Omental fat pad (tissue), 4 donors: ENCODE results near the gene SFR1. TPM values are rescaled to one million over a fixed set of nuclear protein-coding genes. Genes with fewer than 3 reads are reported as not detected.

ENCODE experiments used
- ATAC-seq: fragments of 150-250 bp; one replicate; pipeline ENCODE4 v1.9.1; 2016; ENCODE audit warnings: mild to moderate bottlenecking, moderate library complexity; ENCODE audit not compliant: low FRiP score
- DNase-seq: peaks from one replicate; pipeline ENCODE4 v3.0.0-alpha.2; 2019; ENCODE audit warnings: low spot score
- CTCF ChIP-seq, 3 donors: fragments of 450-650 bp; IDR thresholded peaks; one replicate each; pipeline ENCODE4 v1.5.1; 2016 to 2017; ENCODE audit warnings: antibody characterized with exemption in 3 of 3, mild to moderate bottlenecking in 3 of 3, moderate library complexity in 2 of 3
- total RNA-seq, 4 donors: library from RNA; depleted of rRNA; stranded (reverse); fragments of >200 nt; gene quantifications; one replicate each; pipeline ENCODE4 v1.1.0, GENCODE V29; 2016

SFR1 gene
- total RNA-seq, 4 donors from 2014 or later, result 4.7 to 8.2 (median 6.0) TPM

DNA sequence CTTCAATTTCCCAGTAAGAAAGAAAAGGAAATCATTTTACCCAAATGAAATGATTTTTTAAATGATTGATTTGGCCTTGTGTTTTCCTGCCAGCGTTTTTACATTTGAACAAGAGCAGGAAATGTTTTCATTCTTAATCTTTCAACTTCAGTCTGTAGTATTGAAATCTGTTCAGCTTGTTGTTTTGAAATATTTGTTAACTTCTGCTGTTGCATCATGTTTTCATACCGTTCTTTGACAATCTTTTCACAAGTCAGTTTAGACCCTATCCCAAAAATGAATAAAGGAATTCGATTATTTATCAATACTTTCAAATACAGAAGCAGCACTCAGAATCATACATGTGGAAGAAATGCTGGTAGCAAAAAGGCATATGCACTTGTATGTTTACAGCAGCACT is 8.1 kb downstream of the SFR1 start:
- ATAC-seq, result no peak
- DNase-seq, result no peak
- TF ChIP-seq CTCF (IDR thresholded peaks at IDR 0.05), result no peak

- TF ChIP-seq CTCF (IDR thresholded peaks at IDR 0.05), result no peak
- DNase-seq (no peak), ATAC-seq (no peak)
These were observed 16.2 kb downstream of the SFR1 start for GRCh38 chr10:104138131-104138530.

DNA sequence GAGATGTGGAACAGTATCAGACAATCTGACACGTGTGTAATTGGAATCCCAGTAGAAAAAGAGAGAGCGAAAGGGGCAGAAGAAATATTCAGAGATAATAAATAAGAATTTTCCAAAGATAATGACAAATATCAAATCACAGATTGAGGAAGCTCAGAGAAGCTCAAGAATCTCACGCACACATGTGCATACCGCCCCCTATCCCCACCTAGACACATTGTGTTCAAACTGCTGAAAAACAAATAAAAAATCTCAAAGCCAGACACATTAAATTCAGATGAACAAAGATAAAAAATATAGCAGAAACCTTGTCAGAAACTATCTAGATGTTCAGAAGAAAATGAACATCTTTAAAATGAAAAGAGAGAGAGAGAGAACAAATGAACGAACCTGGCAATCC is 17.2 kb downstream of the SFR1 start:
- TF ChIP-seq CTCF (IDR thresholded peaks at IDR 0.05), result no peak
- DNase-seq (no peak), ATAC-seq (no peak)

DNA sequence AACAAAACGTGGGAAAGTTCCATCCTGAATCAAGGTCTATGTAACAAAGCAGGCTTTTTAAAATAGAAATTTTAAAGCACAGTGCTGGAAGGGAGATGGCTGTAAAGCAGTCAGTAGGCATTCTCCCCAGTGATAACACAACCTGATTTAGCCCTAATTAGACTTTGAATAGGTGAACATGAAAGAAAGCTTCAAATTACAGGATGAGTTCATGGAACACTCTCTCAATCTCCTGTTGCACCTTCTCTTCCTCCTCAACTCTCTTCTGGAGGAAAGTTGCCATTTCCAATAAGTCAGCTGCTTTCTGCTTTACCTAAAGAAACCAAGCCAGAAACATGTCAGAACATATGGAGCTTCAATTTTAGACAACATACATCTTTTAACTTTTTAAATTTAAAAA is 20.1 kb downstream of the SFR1 start:
- ATAC-seq, result no peak
- no peak for TF ChIP-seq CTCF (IDR thresholded peaks at IDR 0.05)
- no peak for DNase-seq

DNA sequence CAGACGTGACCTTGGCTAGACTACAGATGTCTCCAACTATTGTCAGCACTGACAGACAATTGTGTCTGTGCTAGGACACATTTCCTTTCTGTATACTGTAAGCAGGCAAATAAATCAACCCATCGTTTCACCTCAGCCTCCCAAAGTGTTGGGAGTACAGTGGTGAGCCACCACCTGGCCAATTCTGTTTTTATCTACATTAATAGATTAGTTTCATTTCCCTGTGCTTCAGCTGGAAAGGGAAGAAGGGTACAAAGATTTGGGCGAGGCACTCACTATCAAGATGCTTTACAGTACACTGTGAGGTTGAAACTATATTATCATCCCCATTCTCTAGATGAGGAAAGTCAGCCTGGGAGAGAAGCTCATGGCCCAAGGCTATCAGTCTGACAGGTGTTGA is 21.9 kb downstream of the SFR1 start:
- no peak for DNase-seq
- no peak for TF ChIP-seq CTCF (IDR thresholded peaks at IDR 0.05)
- ATAC-seq, result no peak

- ATAC-seq (no peak), DNase-seq (no peak)
- TF ChIP-seq CTCF (IDR thresholded peaks at IDR 0.05), result no peak
These were observed 23.0 kb downstream of the SFR1 start for GRCh38 chr10:104144931-104145330.

GRCh38 chr10:104146882-104147281 is 24.9 kb downstream of the SFR1 start:
- DNase-seq (no peak), ATAC-seq (no peak)
- no peak for TF ChIP-seq CTCF (IDR thresholded peaks at IDR 0.05)
